RWPE1 (cell line): ENCODE results near the gene IGLON5.

ENCODE experiments used
- CTCF ChIA-PET: fragments of 350-600 bp; sonication (Branson Sonifier 250); formaldehyde crosslinking; extraction: SDS; loops from one replicate; lab custom pipeline; 2021; lab: Yijun Ruan, JAX
- POLR2A ChIA-PET: fragments of 400-600 bp; formaldehyde crosslinking; extraction: SDS; loops from one replicate; lab custom pipeline; 2020; ENCODE audit warnings: antibody characterized with exemption; ENCODE audit not compliant: low non-redundant PET; lab: Yijun Ruan, JAX
- DNase-seq: peaks from one replicate; pipeline ENCODE4 v3.0.0; 2012; ENCODE audit warnings: low spot score
- H3K27ac ChIP-seq: fragments of 450-650 bp; 2 replicates; pipeline ENCODE4 v1.5.1; 2017
- TF ChIP-seq, protein P1 (sequence below): fragments of 450-650 bp; conservative IDR thresholded peaks from 2 replicates; pipeline ENCODE4 v1.5.1; 2017; ENCODE audit warnings: low read depth, mild to moderate bottlenecking

IGLON5 gene

DNA sequence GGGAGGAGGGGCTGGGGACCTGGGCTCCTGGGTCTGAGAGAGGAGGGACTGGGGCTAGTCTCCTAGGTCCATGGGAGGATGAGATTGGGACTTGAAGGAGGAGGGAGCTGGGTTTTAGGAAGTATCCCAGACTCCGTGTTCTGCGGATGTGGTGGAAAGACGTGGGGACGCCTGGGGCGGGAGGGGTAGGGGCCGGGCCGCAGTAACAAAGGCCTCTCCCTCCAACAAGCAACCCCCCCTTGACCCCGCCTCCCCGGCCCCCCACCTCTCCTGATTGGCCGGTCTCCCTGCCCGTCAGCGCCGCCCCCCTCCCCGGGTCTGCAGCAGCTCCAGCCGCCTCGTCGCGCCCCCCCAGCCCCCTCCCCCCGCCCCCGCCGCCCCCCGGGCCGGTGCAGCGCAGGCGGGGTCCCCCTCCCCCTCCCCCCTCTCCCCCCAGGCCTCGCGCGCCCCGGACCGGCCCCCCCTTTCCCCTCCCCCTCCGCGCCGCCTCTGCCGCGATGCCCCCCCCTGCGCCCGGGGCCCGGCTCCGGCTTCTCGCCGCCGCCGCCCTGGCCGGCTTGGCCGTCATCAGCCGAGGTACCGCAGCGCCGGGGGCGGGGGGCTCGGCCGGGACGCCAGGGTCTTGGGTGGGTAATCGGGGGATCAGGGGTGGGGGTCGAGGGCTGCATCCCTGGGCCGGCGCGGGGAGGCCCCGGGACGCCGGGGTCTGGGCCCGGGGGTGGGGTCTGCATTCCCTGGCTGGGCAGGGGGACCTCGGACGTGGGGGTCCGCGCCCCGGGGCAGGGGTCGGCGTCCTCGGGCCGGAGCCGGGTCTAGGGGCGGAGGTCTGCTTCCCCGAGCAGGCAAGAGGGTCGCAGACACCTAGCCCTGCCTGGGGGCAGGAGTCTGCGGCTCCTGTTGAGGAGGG lies at the start of gene IGLON5:
Gene IGLON5, plus strand, starts transcription at position 294 of the 907 bp plus-strand sequence. Its CDS starts 204 bp downstream, at position 498.
- DNase-seq = no peak
- TF ChIP-seq, protein P1, sequence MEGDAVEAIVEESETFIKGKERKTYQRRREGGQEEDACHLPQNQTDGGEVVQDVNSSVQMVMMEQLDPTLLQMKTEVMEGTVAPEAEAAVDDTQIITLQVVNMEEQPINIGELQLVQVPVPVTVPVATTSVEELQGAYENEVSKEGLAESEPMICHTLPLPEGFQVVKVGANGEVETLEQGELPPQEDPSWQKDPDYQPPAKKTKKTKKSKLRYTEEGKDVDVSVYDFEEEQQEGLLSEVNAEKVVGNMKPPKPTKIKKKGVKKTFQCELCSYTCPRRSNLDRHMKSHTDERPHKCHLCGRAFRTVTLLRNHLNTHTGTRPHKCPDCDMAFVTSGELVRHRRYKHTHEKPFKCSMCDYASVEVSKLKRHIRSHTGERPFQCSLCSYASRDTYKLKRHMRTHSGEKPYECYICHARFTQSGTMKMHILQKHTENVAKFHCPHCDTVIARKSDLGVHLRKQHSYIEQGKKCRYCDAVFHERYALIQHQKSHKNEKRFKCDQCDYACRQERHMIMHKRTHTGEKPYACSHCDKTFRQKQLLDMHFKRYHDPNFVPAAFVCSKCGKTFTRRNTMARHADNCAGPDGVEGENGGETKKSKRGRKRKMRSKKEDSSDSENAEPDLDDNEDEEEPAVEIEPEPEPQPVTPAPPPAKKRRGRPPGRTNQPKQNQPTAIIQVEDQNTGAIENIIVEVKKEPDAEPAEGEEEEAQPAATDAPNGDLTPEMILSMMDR = no peak
- H3K27ac ChIP-seq = no peak within 1 kb of the TSS
- ChIA-PET POLR2A (no interaction called here), CTCF (no interaction called here)

DNA sequence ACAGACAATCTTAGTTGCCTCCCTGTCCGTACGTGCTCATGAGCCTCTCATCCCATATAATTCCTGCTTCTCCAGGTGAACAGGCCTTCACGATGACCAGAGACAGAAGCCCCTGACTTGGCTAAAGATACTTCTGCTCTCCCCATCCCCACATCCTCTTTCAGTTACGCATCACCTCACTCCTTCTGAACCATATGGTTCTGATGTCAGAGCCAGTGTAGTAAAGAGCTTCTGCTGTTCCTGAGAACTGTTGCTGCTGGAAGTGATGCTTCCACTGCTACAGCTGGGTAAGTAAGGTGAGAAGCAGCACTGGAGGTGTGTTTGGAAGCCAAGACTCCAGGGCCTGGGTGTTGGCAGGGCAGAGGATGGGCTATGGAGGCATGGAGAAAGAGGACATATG lies 47.6 kb upstream of the IGLON5 start:
- POLR2A ChIA-PET = interaction anchor here (0.6 kb wide), 1 partner anchor 682 kb away, joined by 3 read pairs; no protein-coding TSS in a partner anchor
- TF ChIP-seq, protein P1 = no peak
- DNase-seq = no peak
- CTCF ChIA-PET = no interaction called here
- no peak overlapping the region for H3K27ac ChIP-seq

DNA sequence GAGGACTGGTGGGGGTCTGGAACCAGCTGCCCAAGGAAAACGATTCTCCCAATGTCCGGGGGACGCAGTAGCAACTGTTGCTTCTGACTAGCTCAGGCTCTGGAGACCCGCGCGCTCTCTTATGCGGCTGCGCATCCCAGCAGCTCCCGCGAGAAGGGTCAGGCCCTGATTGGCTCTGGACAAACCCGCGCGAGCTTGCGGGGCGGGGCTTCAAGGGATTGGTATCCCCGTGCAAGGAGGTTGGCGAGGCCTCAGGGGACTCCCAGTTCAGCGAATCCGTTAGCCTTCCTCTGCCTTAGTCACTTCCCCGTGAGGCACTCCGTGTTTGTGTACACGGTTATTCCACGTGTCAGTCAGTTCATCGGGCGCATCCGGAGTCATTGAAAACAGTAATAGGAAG lies 40.4 kb upstream of the IGLON5 start:
- TF ChIP-seq, protein P1 = no peak
- CTCF ChIA-PET = no interaction called here
- POLR2A ChIA-PET = no interaction called here
- H3K27ac ChIP-seq = no peak overlapping the region
- no peak for DNase-seq

DNA sequence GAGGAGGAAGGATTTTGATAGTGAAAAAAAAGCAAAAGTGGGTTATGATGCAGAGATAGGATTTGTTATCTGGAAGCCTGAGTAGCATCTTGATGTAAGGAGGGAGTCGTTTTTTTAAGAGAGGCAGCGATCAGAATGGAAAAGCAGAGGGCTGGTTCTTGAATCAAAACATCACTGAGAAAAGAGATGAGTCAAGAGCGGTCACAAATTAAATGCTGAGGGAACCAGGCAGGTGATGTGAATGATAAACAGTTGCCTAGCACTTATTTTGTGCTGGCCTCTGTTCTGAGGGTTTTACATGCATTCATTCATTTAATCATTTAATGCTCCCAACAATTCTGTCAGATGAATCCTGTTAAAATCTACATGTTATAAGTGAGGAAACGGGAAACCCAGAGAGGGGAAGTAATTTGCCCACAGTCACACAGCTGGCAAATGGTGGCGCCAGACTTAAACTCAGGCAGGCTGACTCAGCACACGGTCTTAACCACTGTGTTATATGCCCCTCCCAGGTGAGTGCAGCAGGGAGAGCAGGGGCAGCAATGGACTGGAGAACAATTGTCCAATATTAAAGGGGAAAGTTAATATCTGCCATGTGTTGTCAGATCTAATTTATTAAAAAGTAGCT lies 39.1 kb upstream of the IGLON5 start:
- POLR2A ChIA-PET = no interaction called here
- CTCF ChIA-PET = interaction anchor here (0.5 to 0.7 kb wide), 3 partner anchors 13 to 138 kb away, joined by 3 to 4 read pairs (median 3); no protein-coding TSS in a partner anchor
- TF ChIP-seq, protein P1 = no peak
- no peak overlapping the region for H3K27ac ChIP-seq
- DNase-seq = no peak

DNA sequence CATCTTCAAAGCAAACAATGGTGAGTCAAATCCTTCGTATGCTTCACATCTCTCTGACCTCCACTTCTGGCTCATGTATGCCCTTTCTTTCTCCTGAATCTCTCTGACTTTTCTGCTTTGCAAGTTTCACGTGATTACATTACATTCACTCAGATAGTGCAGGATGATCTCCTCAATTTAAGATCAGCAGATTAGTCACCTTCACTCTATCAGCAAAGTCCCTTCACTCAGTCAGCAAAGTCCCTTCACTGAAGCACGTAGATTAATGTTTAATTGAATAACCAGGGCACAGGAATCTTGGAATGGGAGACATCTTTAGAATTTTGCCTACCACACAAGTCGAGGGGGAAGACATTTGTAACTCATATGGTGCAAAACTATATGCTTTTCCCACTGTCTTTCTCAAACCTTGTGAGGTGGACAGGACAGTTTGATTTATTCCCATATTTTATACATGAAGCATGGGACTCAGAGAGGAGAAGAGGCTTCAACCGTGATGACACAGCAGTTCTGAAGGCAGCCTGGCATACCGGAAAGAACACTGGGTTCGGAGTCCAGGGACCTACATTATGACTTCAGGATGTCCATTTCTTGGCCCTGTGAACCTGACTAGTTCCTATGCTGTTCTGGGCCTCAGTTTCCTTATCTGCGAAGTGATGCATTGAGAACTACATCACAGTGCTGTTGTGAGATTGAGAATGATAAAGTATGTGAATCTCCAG lies 37.2 kb upstream of the IGLON5 start:
- TF ChIP-seq, protein P1 = no peak
- CTCF ChIA-PET = no interaction called here

DNA sequence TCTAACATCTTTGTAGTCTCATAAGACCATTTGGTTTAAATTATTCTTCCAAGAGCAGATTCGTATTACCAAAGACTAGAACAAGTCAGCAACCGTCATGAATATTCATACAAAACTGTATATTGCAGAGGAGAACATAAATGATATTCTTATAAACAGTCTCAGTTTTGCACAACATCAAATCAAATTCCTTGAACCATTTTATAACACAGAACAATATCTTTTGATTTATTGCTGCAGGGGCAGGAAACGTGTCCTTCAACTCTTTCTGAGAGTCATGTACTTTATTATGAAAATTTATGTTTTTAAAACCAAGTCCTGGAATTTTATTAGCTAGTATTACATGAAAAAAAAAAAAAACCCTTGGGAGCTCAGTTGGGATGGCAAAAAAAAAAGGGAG lies 34.3 kb upstream of the IGLON5 start:
- DNase-seq = no peak
- H3K27ac ChIP-seq = no peak overlapping the region
- POLR2A ChIA-PET = no interaction called here
- CTCF ChIA-PET = no interaction called here
- TF ChIP-seq, protein P1 = no peak

More for the DNA sequence above, 37.2 kb upstream of the IGLON5 start:
- POLR2A ChIA-PET = no interaction called here
- no peak for DNase-seq
- no peak overlapping the region for H3K27ac ChIP-seq
